GM21360 (cell line): Measurements from ENCODE around the gene POGLUT2.
"Not testable (repeated sequence)": the region's sequence is repeated elsewhere in the genome, so short reads cannot be mapped to it uniquely, and the experiment has no call there.

Experiments
- ATAC-seq: cut with Tn5 transposase; IDR thresholded peaks from one replicate; pipeline ENCODE4 v1.9.1; 2021; ENCODE audit warnings: mild to moderate bottlenecking, moderate library complexity; ENCODE audit not compliant: unreplicated experiment

POGLUT2 gene

GRCh38 chr13:102807699-102808098, 8.9 kb upstream of the POGLUT2 start:
- no peak for ATAC-seq

GRCh38 chr13:102805680-102806079, 6.9 kb upstream of the POGLUT2 start:
- ATAC-seq: no peak

GRCh38 chr13:102800145-102801041, 1.6 kb upstream of the POGLUT2 start:
- ATAC-seq: peak; percentile 79

- peak; percentile 3 for ATAC-seq
These were observed 809 bp upstream of the POGLUT2 start for GRCh38 chr13:102799426-102800144.

- no peak for ATAC-seq
These were observed 5.0 kb downstream of the POGLUT2 start for GRCh38 chr13:102793611-102794355.

- ATAC-seq: no peak
These were observed 6.4 kb downstream of the POGLUT2 start for GRCh38 chr13:102792396-102792795.

- no peak for ATAC-seq
These were observed 10.1 kb downstream of the POGLUT2 start for GRCh38 chr13:102788683-102789082.

- no peak for ATAC-seq
These were observed 14.3 kb downstream of the POGLUT2 start for GRCh38 chr13:102784483-102784882.

GRCh38 chr13:102781591-102781990, 17.2 kb downstream of the POGLUT2 start:
- ATAC-seq: no peak

GRCh38 chr13:102780656-102781055, 18.1 kb downstream of the POGLUT2 start:
- not testable (repeated sequence) for ATAC-seq

GRCh38 chr13:102779436-102780159, 19.2 kb downstream of the POGLUT2 start:
- no peak for ATAC-seq

GRCh38 chr13:102777736-102778135, 21.0 kb downstream of the POGLUT2 start:
- no peak for ATAC-seq

GRCh38 chr13:102776271-102776670, 22.5 kb downstream of the POGLUT2 start:
- no peak for ATAC-seq

GRCh38 chr13:102774591-102775520, 23.9 kb downstream of the POGLUT2 start:
- no peak for ATAC-seq

GRCh38 chr13:102774214-102774568, 24.6 kb downstream of the POGLUT2 start:
- ATAC-seq: no peak

- peak; percentile 92 for ATAC-seq
These were observed 25.1 kb downstream of the POGLUT2 start, which contains the start of gene TEX30 for GRCh38 chr13:102773441-102774213. TEX30 (minus strand) TSS chr13:102773786; CDS start chr13:102770026, 3,760 bp downstream.

GRCh38 chr13:102772042-102772425, 26.7 kb downstream of the POGLUT2 start:
- no peak for ATAC-seq

- no peak for ATAC-seq
These were observed 27.3 kb downstream of the POGLUT2 start for GRCh38 chr13:102771298-102772041.
